IMR-90 (cell line): ENCODE results near the gene TMED10. TPM values are rescaled to one million over a fixed set of nuclear protein-coding genes. Genes with fewer than 3 reads are reported as not detected.

ENCODE experiments used
- ATAC-seq: fragments of 200-7000 bp; cut with Tn5 transposase; 2 replicates; pipeline ENCODE4 v1.9.1; 2020; ENCODE audit warnings: low read depth, mild to moderate bottlenecking, moderate library complexity
- BruUV-seq: library from RNA; stranded (reverse); fragments of 400-500 nt; replicated peaks from 2 replicates; lab custom pipeline; 2021; lab: Mats Ljungman, UMichigan
- CTCF ChIA-PET: fragments of 300-600 bp; formaldehyde crosslinking; extraction: SDS; loops from one replicate; lab custom pipeline; 2021; ENCODE audit warnings: antibody characterized with exemption; lab: Yijun Ruan, JAX
- POLR2A ChIA-PET: fragments of 300-600 bp; sonication (Branson Sonifier 250); formaldehyde crosslinking; loops from one replicate; lab custom pipeline; 2022; ENCODE audit warnings: antibody characterized with exemption; ENCODE audit not compliant: unreplicated experiment; lab: Charles Lee
- DNase-seq: peaks from one replicate; pipeline ENCODE4 v3.0.0; 2013
- H2AFZ ChIP-seq: replicated peaks from 2 replicates; pipeline ENCODE3; 2013; ENCODE audit warnings: low read length, mild to moderate bottlenecking; ENCODE audit not compliant: poor library complexity
- H2AK5ac ChIP-seq: 2 replicates; pipeline ENCODE4 v1.6.1; 2013; ENCODE audit warnings: low read depth, low read length, inconsistent platforms
- H2AK9ac ChIP-seq: replicated peaks from 2 replicates; pipeline ENCODE3; 2013; ENCODE audit warnings: mild to moderate bottlenecking, low read depth, low read length, moderate library complexity; ENCODE audit not compliant: poor library complexity
- H2BK120ac ChIP-seq: 2 replicates; pipeline ENCODE4 v1.6.1; 2013; ENCODE audit warnings: low read depth, low read length, inconsistent platforms
- H2BK15ac ChIP-seq: 3 replicates; pipeline ENCODE4 v1.6.1; 2013; ENCODE audit warnings: low read depth, low read length, inconsistent platforms
- H2BK20ac ChIP-seq: 2 replicates; pipeline ENCODE4 v1.6.1; 2013; ENCODE audit warnings: low read depth, mild to moderate bottlenecking, inconsistent platforms, low read length, moderate library complexity
- H2BK5ac ChIP-seq: 2 replicates; pipeline ENCODE4 v1.6.1; 2013; ENCODE audit warnings: mild to moderate bottlenecking, low read depth, low read length, inconsistent platforms; ENCODE audit not compliant: poor library complexity, severe bottlenecking
- H3K14ac ChIP-seq: replicated peaks from 2 replicates; pipeline ENCODE4 v1.6.1; 2013; ENCODE audit warnings: low read depth, low read length, inconsistent platforms
- H3K18ac ChIP-seq: 2 replicates; pipeline ENCODE4 v1.6.1; 2013; ENCODE audit warnings: low read depth, low read length, control low read depth
- H3K23ac ChIP-seq: 2 replicates; pipeline ENCODE4 v1.6.1; 2013; ENCODE audit warnings: low read depth, low read length, inconsistent platforms
- H3K27ac ChIP-seq: 2 replicates; pipeline ENCODE4 v1.5.1; 2013; ENCODE audit warnings: mild to moderate bottlenecking, control low read depth, low read length; ENCODE audit not compliant: insufficient read depth
- H3K27me3 ChIP-seq: 2 replicates; pipeline ENCODE4 v1.6.1; 2013; ENCODE audit warnings: low read length; ENCODE audit not compliant: control insufficient read depth, insufficient read depth
- H3K36me3 ChIP-seq: 2 replicates; pipeline ENCODE4 v1.6.1; 2013; ENCODE audit warnings: low read length, mixed read lengths; ENCODE audit not compliant: control insufficient read depth, insufficient read depth
- H3K4ac ChIP-seq: 2 replicates; pipeline ENCODE4 v1.6.1; 2013; ENCODE audit warnings: low read depth, low read length, inconsistent platforms
- H3K4me1 ChIP-seq: 2 replicates; pipeline ENCODE4 v1.6.1; 2013; ENCODE audit warnings: low read length, mixed read lengths; ENCODE audit not compliant: control insufficient read depth, insufficient read depth
- H3K4me2 ChIP-seq: 2 replicates; pipeline ENCODE4 v1.6.1; 2013; ENCODE audit warnings: low read depth, mild to moderate bottlenecking, control low read depth, low read length, moderate library complexity
- H3K4me3 ChIP-seq: 2 replicates; pipeline ENCODE4 v1.5.1; 2013; ENCODE audit warnings: low read depth, mild to moderate bottlenecking, control low read depth, low read length, moderate library complexity; ENCODE audit not compliant: insufficient read depth
- H3K56ac ChIP-seq: 2 replicates; pipeline ENCODE4 v1.6.1; 2013; ENCODE audit warnings: low read length, inconsistent platforms; ENCODE audit not compliant: insufficient read depth; ENCODE audit errors: extremely low read depth
- H3K79me1 ChIP-seq, 2 experiments: 2 replicates each; pipeline ENCODE4 v1.6.1; 2013; ENCODE audit warnings: low read length in 2 of 2, inconsistent platforms in 1 of 2, low read depth in 1 of 2
- H3K9ac ChIP-seq: 2 replicates; pipeline ENCODE4 v1.6.1; 2013; ENCODE audit warnings: low read depth, low read length, control low read depth
- H3K9me1 ChIP-seq: 2 replicates; pipeline ENCODE4 v1.6.1; 2013; ENCODE audit warnings: low read length, inconsistent platforms; ENCODE audit not compliant: insufficient read depth
- H3K9me3 ChIP-seq: 2 replicates; pipeline ENCODE4 v1.6.1; 2013; ENCODE audit warnings: low read length; ENCODE audit not compliant: control insufficient read depth, insufficient read depth
- H4K20me1 ChIP-seq: 2 replicates; pipeline ENCODE4 v1.6.1; 2013; ENCODE audit warnings: low read length, inconsistent platforms; ENCODE audit not compliant: insufficient read depth
- H4K5ac ChIP-seq: 2 replicates; pipeline ENCODE4 v1.6.1; 2013; ENCODE audit warnings: mild to moderate bottlenecking, low read depth, low read length, control low read depth
- H4K8ac ChIP-seq, 2 experiments: 2 replicates each; pipeline ENCODE4 v1.6.1; 2013; ENCODE audit warnings: low read depth in 2 of 2, low read length in 2 of 2, control low read depth in 1 of 2, inconsistent platforms in 1 of 2
- H4K91ac ChIP-seq: 2 replicates; pipeline ENCODE4 v1.6.1; 2013; ENCODE audit warnings: low read depth, low read length, inconsistent platforms; ENCODE audit not compliant: insufficient read depth
- CHD1 ChIP-seq: IDR thresholded peaks from 2 replicates; pipeline ENCODE4 v1.6.1; 2012; ENCODE audit warnings: low read depth, low read length, improper control_type of control experiment
- ELK1 ChIP-seq: fragments of 150-350 bp; IDR thresholded peaks from 2 replicates; pipeline ENCODE4 v1.6.1; 2016; ENCODE audit warnings: low read depth, mild to moderate bottlenecking, low read length, moderate library complexity, borderline replicate concordance
- FOS ChIP-seq: fragments of 150-350 bp; IDR thresholded peaks from 2 replicates; pipeline ENCODE4 v1.6.1; 2016; ENCODE audit warnings: low read depth, low read length
- MXI1 ChIP-seq: IDR thresholded peaks from 2 replicates; pipeline ENCODE4 v1.6.1; 2012; ENCODE audit warnings: low read depth, mild to moderate bottlenecking, low read length, moderate library complexity, borderline replicate concordance
- RAD21 ChIP-seq: IDR thresholded peaks from 2 replicates; pipeline ENCODE4 v1.6.1; 2012; ENCODE audit warnings: low read length, improper control_type of control experiment
- SMC3 ChIP-seq: fragments of 150-350 bp; IDR thresholded peaks from 2 replicates; pipeline ENCODE4 v1.6.1; 2016; ENCODE audit warnings: low read depth, mild to moderate bottlenecking, antibody characterized with exemption, low read length, moderate library complexity
- USF2 ChIP-seq: fragments of 150-350 bp; IDR thresholded peaks from 2 replicates; pipeline ENCODE4 v1.6.1; 2017; ENCODE audit warnings: mild to moderate bottlenecking, antibody characterized with exemption, low read length, low read depth
- WGBS, 2 experiments: methylation state at CpG; one replicate each; pipeline versions ENCODE4 v1.1.5 to v1.1.7; 2013; ENCODE audit warnings: missing lambda C conversion rate in 2 of 2; ENCODE audit not compliant: insufficient read length in 1 of 2; ENCODE audit errors: extremely low coverage in 2 of 2; 5-methylcytosine and 5-hydroxymethylcytosine counted together
- dilution Hi-C: fragments of 300-500 bp; cut with HindIII; formaldehyde crosslinking; loops from one replicate; pipeline ENCODE4 v1.14.3; 2018; ENCODE audit warnings: low sequenced_read_pairs; ENCODE audit not compliant: unreplicated experiment
- in situ Hi-C: fragments of 300-500 bp; cut with MboI; formaldehyde crosslinking; loops from 3 replicates; pipeline ENCODE4 v1.14.3; 2019; ENCODE audit warnings: low sequenced_read_pairs, inconsistent platforms, mixed read lengths
- intact Hi-C: fragments of 100-400 bp; cut with micrococcal nuclease; formaldehyde crosslinking; loops from 2 replicates; pipeline ENCODE4 v1.10.0; 2022
- polyA plus RNA-seq, 3 experiments: library from polyadenylated mRNA; depleted of rRNA; stranded (reverse); fragments of >200 nt; gene quantifications; 2 replicates each; pipeline ENCODE4 v1.2.3, GENCODE V29; 2012; ENCODE audit warnings: low replicate concordance in 1 of 3
- total RNA-seq: library from RNA; depleted of rRNA; stranded (reverse); fragments of >200 nt; gene quantifications from 2 replicates; pipeline ENCODE4 v1.2.3, GENCODE V29; 2012

TMED10 gene
- total and polyA plus RNA-seq, 2 of the 4 experiments (the other 2 are of a cell fraction), result 254 to 441 TPM

GRCh38 chr14:75190023-75190422, 13.6 kb upstream of the TMED10 start:
- Histone ChIP-seq H3K9me1 (no peaks in the 10 kb centered on the region), H2BK15ac (no peak overlapping the region), H3K23ac (no peak overlapping the region), H3K4ac (no peak overlapping the region), H2BK20ac (no peak overlapping the region), H3K56ac (no peak overlapping the region), H4K5ac (no peak overlapping the region), H3K36me3 (no peaks in the 10 kb centered on the region), H2AK5ac (no peak overlapping the region), H3K9me3 (no peaks in the 10 kb centered on the region), H3K18ac (no peak overlapping the region), H3K4me1 (no peaks in the 10 kb centered on the region), H3K27ac (no peak overlapping the region), H3K9ac (no peak overlapping the region), H3K4me2 (no peak overlapping the region), H4K20me1 (no peaks in the 10 kb centered on the region), H3K79me1 (no peaks in the 10 kb centered on the region), H2AFZ (no peak overlapping the region), H2BK5ac (no peak overlapping the region), H2BK120ac (no peak overlapping the region), H4K8ac (no peak overlapping the region), H3K14ac (no peak overlapping the region), H3K27me3 (no peaks in the 10 kb centered on the region), H4K91ac (no peak overlapping the region), H2AK9ac (no peak overlapping the region), H3K4me3 (no peak overlapping the region)
- dilution Hi-C loops, result no loop called here
- TF ChIP-seq USF2 (no peak), ELK1 (no peak), SMC3 (no peak), MXI1 (no peak), CHD1 (no peak), FOS (no peak), RAD21 (no peak)
- no TSS peak for BruUV-seq
- intact Hi-C loops, result no loop called here
- DNase-seq (no peak), ATAC-seq (no peak)
- no CpG with 5 or more reads among the region's 4 CpGs for WGBS, 2 experiments
- CTCF ChIA-PET, result no interaction called here
- in situ Hi-C loops, result no loop called here
- POLR2A ChIA-PET, result no interaction called here
